GM18858 (cell line): ENCODE measurements around the gene IL1R2.

Experiments used
- ATAC-seq: cut with Tn5 transposase; IDR thresholded peaks from one replicate; pipeline ENCODE4 v1.9.1; 2021; ENCODE audit not compliant: unreplicated experiment

IL1R2 gene

DNA sequence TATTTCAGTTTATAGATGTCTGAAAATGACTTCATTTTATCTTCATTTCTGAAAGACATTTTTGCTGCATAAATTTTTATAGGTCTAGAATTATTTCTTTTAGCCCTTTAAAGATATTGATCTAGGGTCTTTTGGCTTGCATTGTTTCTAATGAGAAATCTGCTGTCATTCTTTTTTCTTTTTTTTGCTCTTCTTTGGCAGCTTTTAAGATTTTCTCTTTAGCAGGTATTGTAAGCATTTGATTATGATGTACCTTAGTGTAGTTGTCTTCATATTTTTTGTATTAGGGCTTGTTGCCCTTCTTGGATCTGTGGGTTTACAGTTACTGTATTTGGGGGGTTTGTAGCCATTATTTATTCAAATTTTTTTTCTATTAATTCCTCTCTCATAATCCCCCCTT is 84.8 kb downstream of the IL1R2 start:
- no peak for ATAC-seq
